Measurements from ENCODE around the gene BMP15.

DNA sequence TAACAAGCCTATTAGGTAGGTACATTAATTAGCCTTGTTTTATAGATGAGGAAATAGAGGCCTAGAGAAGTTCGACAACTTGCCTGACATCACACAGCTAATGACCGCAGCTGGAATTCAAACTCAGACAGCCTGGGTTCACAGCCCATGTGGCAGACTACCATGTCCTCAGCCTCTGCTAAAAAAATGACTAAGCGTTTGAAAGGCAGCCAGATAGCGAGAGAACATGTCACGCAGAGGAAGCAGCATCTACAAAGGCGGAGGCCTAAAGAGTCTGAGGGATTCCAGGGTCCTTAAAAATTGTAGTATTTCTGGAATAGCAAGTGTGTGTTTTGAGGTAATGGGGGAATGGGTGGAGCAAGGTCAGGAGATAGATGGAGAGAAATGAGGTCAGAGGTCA is 33.2 kb upstream of the BMP15 start:
- TF ChIP-seq, protein P1, sequence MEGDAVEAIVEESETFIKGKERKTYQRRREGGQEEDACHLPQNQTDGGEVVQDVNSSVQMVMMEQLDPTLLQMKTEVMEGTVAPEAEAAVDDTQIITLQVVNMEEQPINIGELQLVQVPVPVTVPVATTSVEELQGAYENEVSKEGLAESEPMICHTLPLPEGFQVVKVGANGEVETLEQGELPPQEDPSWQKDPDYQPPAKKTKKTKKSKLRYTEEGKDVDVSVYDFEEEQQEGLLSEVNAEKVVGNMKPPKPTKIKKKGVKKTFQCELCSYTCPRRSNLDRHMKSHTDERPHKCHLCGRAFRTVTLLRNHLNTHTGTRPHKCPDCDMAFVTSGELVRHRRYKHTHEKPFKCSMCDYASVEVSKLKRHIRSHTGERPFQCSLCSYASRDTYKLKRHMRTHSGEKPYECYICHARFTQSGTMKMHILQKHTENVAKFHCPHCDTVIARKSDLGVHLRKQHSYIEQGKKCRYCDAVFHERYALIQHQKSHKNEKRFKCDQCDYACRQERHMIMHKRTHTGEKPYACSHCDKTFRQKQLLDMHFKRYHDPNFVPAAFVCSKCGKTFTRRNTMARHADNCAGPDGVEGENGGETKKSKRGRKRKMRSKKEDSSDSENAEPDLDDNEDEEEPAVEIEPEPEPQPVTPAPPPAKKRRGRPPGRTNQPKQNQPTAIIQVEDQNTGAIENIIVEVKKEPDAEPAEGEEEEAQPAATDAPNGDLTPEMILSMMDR (IDR thresholded peaks at IDR 0.05; ENCODE audit: extremely low read depth in 1 of 2, insufficient read depth in 1 of 2, low read depth in 1 of 2, low read length in 2 of 2) = no peak
- TF ChIP-seq, protein P2, sequence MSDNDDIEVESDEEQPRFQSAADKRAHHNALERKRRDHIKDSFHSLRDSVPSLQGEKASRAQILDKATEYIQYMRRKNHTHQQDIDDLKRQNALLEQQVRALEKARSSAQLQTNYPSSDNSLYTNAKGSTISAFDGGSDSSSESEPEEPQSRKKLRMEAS (IDR thresholded peaks at IDR 0.05; ENCODE audit: insufficient read depth, insufficient read length) = no peak
- TF ChIP-seq POLR2AphosphoS5 (IDR thresholded peaks at IDR 0.05; ENCODE audit: insufficient read depth, low read depth, low read length) (no peak), POLR2A (IDR thresholded peaks at IDR 0.05; ENCODE audit: low read depth, low read length) (no peak), JUN (IDR thresholded peaks at IDR 0.05; ENCODE audit: borderline replicate concordance, insufficient read depth, insufficient read length, low read depth) (no peak), EZH2 (IDR thresholded peaks at IDR 0.05; ENCODE audit: borderline replicate concordance, low read depth, low read length, severe bottlenecking) (no peak)
